H1 (cell line): Measurements from ENCODE around the gene PRPF6. TPM values are rescaled to one million over a fixed set of nuclear protein-coding genes. Genes with fewer than 3 reads are reported as not detected.

ENCODE experiments used
- CTCF ChIA-PET: fragments of 300-600 bp; sonication (Branson Sonifier 250); formaldehyde crosslinking; loops from one replicate; lab custom pipeline; 2021; ENCODE audit not compliant: partially characterized antibody; lab: Charles Lee
- POLR2A ChIA-PET: fragments of 300-600 bp; sonication (Branson Sonifier 250); formaldehyde crosslinking; loops from one replicate; lab custom pipeline; 2021; ENCODE audit warnings: inconsistent platforms; ENCODE audit not compliant: partially characterized antibody; lab: Charles Lee
- DNase-seq, 2 experiments: peaks; one replicate each; pipeline versions ENCODE4 v3.0.0 to v3.0.0-alpha.2; 2010 to 2022; ENCODE audit warnings: low spot score in 2 of 2, low read depth in 1 of 2, mixed read lengths in 1 of 2
- FAIRE-seq: peaks from 2 replicates; lab custom pipeline; 2011; peaks lifted over from hg19 to GRCh38; lab: Jason Lieb, UNC
- H2AFZ ChIP-seq: 2 replicates; pipeline ENCODE4 v1.8.1; 2012; ENCODE audit warnings: low read length, inconsistent platforms
- H2AK5ac ChIP-seq: 2 replicates; pipeline ENCODE4 v1.6.1; 2013; ENCODE audit warnings: low read depth, low read length
- H2BK120ac ChIP-seq: replicated peaks from 2 replicates; pipeline ENCODE3; 2013; ENCODE audit warnings: low read depth, low read length, inconsistent platforms
- H2BK12ac ChIP-seq: 2 replicates; pipeline ENCODE4 v1.6.1; 2013; ENCODE audit warnings: low read depth, low read length
- H2BK15ac ChIP-seq: 2 replicates; pipeline ENCODE4 v1.6.1; 2013; ENCODE audit warnings: low read length
- H2BK20ac ChIP-seq: 2 replicates; pipeline ENCODE4 v1.6.1; 2013; ENCODE audit warnings: low read length
- H2BK5ac ChIP-seq: 2 replicates; pipeline ENCODE4 v1.6.1; 2013; ENCODE audit warnings: low read depth, low read length
- H3K14ac ChIP-seq: 2 replicates; pipeline ENCODE4 v1.6.1; 2013; ENCODE audit warnings: inconsistent platforms; ENCODE audit not compliant: insufficient read length
- H3K18ac ChIP-seq: 2 replicates; pipeline ENCODE4 v1.6.1; 2013; ENCODE audit warnings: low read length; ENCODE audit errors: extremely low read depth
- H3K23ac ChIP-seq: 2 replicates; pipeline ENCODE4 v1.6.1; 2013; ENCODE audit warnings: inconsistent platforms; ENCODE audit not compliant: insufficient read length
- H3K23me2 ChIP-seq: 2 replicates; pipeline ENCODE4 v1.6.1; 2013; ENCODE audit warnings: low read depth, low read length
- H3K27ac ChIP-seq: 2 replicates; pipeline ENCODE4 v1.6.1; 2011; ENCODE audit warnings: low read depth, low read length, inconsistent platforms
- H3K27me3 ChIP-seq, 4 experiments: replicated peaks in 1 of 4; 1 replicate in 1 of 4; 2 replicates in 3 of 4; pipeline versions ENCODE4 v1.6.1 to v1.8.1; 2011 to 2013; ENCODE audit warnings: low read length in 3 of 4, mild to moderate bottlenecking in 3 of 4, inconsistent platforms in 2 of 4, mixed read lengths in 2 of 4, moderate library complexity in 1 of 4; ENCODE audit not compliant: control insufficient read depth in 3 of 4, insufficient read depth in 3 of 4; ENCODE audit errors: extremely low read depth in 1 of 4
- H3K36me3 ChIP-seq, 4 experiments: 2 replicates each; pipeline versions ENCODE4 v1.6.1 to v1.8.1; 2011 to 2013; ENCODE audit warnings: mild to moderate bottlenecking in 4 of 4, low read length in 3 of 4, moderate library complexity in 2 of 4, control low read depth in 1 of 4, inconsistent platforms in 1 of 4; ENCODE audit not compliant: insufficient read depth in 4 of 4, control insufficient read depth in 2 of 4
- H3K4ac ChIP-seq: replicated peaks from 2 replicates; pipeline ENCODE3; 2013; ENCODE audit warnings: low read length, low read depth, mixed read lengths, inconsistent platforms; ENCODE audit not compliant: insufficient read length
- H3K4me1 ChIP-seq, 4 experiments: replicated peaks in 1 of 4; 1 replicate in 1 of 4; 2 replicates in 3 of 4; pipeline versions ENCODE4 v1.6.1 to v1.8.1; 2011 to 2013; ENCODE audit warnings: low read length in 3 of 4, inconsistent platforms in 2 of 4, mixed read lengths in 1 of 4; ENCODE audit not compliant: insufficient read depth in 4 of 4, control insufficient read depth in 3 of 4
- H3K4me2 ChIP-seq, 2 experiments: 2 replicates each; pipeline versions ENCODE4 v1.6.1 to v1.8.1; 2011 to 2013; ENCODE audit warnings: low read depth in 2 of 2, low read length in 2 of 2, control low read depth in 1 of 2, inconsistent platforms in 1 of 2, mild to moderate bottlenecking in 1 of 2; ENCODE audit not compliant: insufficient read depth in 1 of 2
- H3K4me3 ChIP-seq, 4 experiments: fragments of 200-600, 300-600 bp in 1 of 4; sonication (generic), shearing (Covaris generic), sonication (Bioruptor Twin) in 1 of 4; 2 replicates each; pipeline versions ENCODE4 v1.5.1 to v1.8.1; 2011 to 2016; ENCODE audit warnings: low read length in 4 of 4, low read depth in 3 of 4, control low read depth in 2 of 4, inconsistent platforms in 2 of 4, mild to moderate bottlenecking in 2 of 4, mixed read lengths in 1 of 4, moderate library complexity in 1 of 4; ENCODE audit not compliant: insufficient read depth in 2 of 4; ENCODE audit errors: extremely low read depth in 1 of 4
- H3K56ac ChIP-seq: replicated peaks from 2 replicates; pipeline ENCODE3; 2013; ENCODE audit warnings: low read depth, mild to moderate bottlenecking, mixed read lengths, low read length, inconsistent platforms; ENCODE audit not compliant: insufficient read length
- H3K79me1 ChIP-seq: 2 replicates; pipeline ENCODE4 v1.6.1; 2013; ENCODE audit warnings: low read depth, low read length, control low read depth
- H3K79me2 ChIP-seq, 2 experiments: 2 replicates each; pipeline versions ENCODE4 v1.6.1 to v1.8.1; 2012 to 2013; ENCODE audit warnings: low read length in 2 of 2, mild to moderate bottlenecking in 2 of 2, inconsistent platforms in 1 of 2; ENCODE audit not compliant: insufficient read depth in 2 of 2, control insufficient read depth in 1 of 2
- H3K9ac ChIP-seq, 4 experiments: replicated peaks in 1 of 4; 1 replicate in 1 of 4; 2 replicates in 3 of 4; pipeline versions ENCODE4 v1.6.1 to v1.8.1; 2011 to 2013; ENCODE audit warnings: low read depth in 3 of 4, low read length in 3 of 4, control low read depth in 2 of 4, mild to moderate bottlenecking in 2 of 4, moderate library complexity in 2 of 4, inconsistent platforms in 1 of 4; ENCODE audit errors: extremely low read depth in 1 of 4
- H3K9me3 ChIP-seq, 2 experiments: 2 replicates each; pipeline versions ENCODE4 v1.6.1 to v1.8.1; 2012 to 2013; ENCODE audit warnings: mild to moderate bottlenecking in 2 of 2, moderate library complexity in 2 of 2, control low read depth in 1 of 2, inconsistent platforms in 1 of 2, low read depth in 1 of 2, low read length in 1 of 2, mixed read lengths in 1 of 2; ENCODE audit not compliant: insufficient read depth in 2 of 2
- H4K20me1 ChIP-seq, 2 experiments: replicated peaks in 1 of 2; 2 replicates each; pipeline versions ENCODE3 to v1.8.1; 2011 to 2013; ENCODE audit warnings: inconsistent platforms in 2 of 2, low read length in 2 of 2, mild to moderate bottlenecking in 1 of 2; ENCODE audit not compliant: insufficient read depth in 2 of 2, control insufficient read depth in 1 of 2
- H4K5ac ChIP-seq: 2 replicates; pipeline ENCODE4 v1.6.1; 2013; ENCODE audit warnings: low read length, low read depth, mixed read lengths, inconsistent platforms; ENCODE audit not compliant: insufficient read length
- H4K8ac ChIP-seq: 2 replicates; pipeline ENCODE4 v1.8.0; 2013; ENCODE audit warnings: mild to moderate bottlenecking, moderate library complexity, low read length, inconsistent platforms; ENCODE audit not compliant: insufficient read depth; ENCODE audit errors: extremely low read depth
- H4K91ac ChIP-seq: replicated peaks from 2 replicates; pipeline ENCODE3; 2013; ENCODE audit warnings: low read length, mixed read lengths, inconsistent platforms; ENCODE audit not compliant: insufficient read length
- EGR1 ChIP-seq: IDR thresholded peaks from 2 replicates; pipeline ENCODE4 v1.6.1; 2011; ENCODE audit warnings: low read depth, low read length, borderline replicate concordance
- HDAC6 ChIP-seq: IDR thresholded peaks from one replicate; pipeline ENCODE4 v1.7.1; 2012; ENCODE audit warnings: low read depth, mild to moderate bottlenecking, inconsistent platforms, low read length, moderate library complexity
- JUN ChIP-seq: IDR thresholded peaks from 2 replicates; pipeline ENCODE4 v1.6.1; 2011; ENCODE audit warnings: low read depth, mild to moderate bottlenecking, improper control_type of control experiment, low read length
- JUND ChIP-seq: IDR thresholded peaks from 2 replicates; pipeline ENCODE4 v1.6.1; 2011; ENCODE audit warnings: mild to moderate bottlenecking, improper control_type of control experiment, low read length
- KDM1A ChIP-seq: fragments of 200-600, 300-600 bp; sonication (generic); IDR thresholded peaks from 2 replicates; pipeline ENCODE4 v1.7.1; 2016; ENCODE audit warnings: mild to moderate bottlenecking, low read length, borderline replicate concordance
- MAFK ChIP-seq: IDR thresholded peaks from 2 replicates; pipeline ENCODE4 v1.6.1; 2012; ENCODE audit warnings: low read depth, mild to moderate bottlenecking, improper control_type of control experiment, low read length
- RAD21 ChIP-seq, 2 experiments: IDR thresholded peaks in 1 of 2; conservative IDR thresholded peaks in 1 of 2; 2 replicates each; pipeline ENCODE4 v1.6.1; 2011; ENCODE audit warnings: low read depth in 2 of 2, low read length in 2 of 2, improper control_type of control experiment in 1 of 2, inconsistent platforms in 1 of 2, mild to moderate bottlenecking in 1 of 2, moderate library complexity in 1 of 2
- SIN3A ChIP-seq, 2 experiments: IDR thresholded peaks in 1 of 2; conservative IDR thresholded peaks in 1 of 2; 2 replicates each; pipeline ENCODE4 v1.6.1; 2011 to 2012; ENCODE audit warnings: low read length in 2 of 2, improper control_type of control experiment in 1 of 2, low read depth in 1 of 2, mild to moderate bottlenecking in 1 of 2
- SIRT6 ChIP-seq: IDR thresholded peaks from one replicate; pipeline ENCODE4 v1.7.1; 2012; ENCODE audit warnings: low read length, inconsistent platforms
- SP4 ChIP-seq: IDR thresholded peaks from 2 replicates; pipeline ENCODE4 v1.6.1; 2012; ENCODE audit warnings: low read length, inconsistent platforms
- WGBS, 2 experiments: shearing (Covaris generic) in 1 of 2; methylation state at CpG; one replicate each; pipeline versions ENCODE4 v1.1.6 to v1.1.7; 2013 to 2015; ENCODE audit warnings: low lambda C conversion rate in 2 of 2, mixed read lengths in 2 of 2, inconsistent platforms in 1 of 2, low coverage in 1 of 2, missing lambda C conversion rate in 1 of 2; ENCODE audit not compliant: insufficient replicate concordance in 2 of 2, insufficient coverage in 1 of 2, insufficient read length in 1 of 2; ENCODE audit errors: extremely low coverage in 1 of 2, missing lambda C conversion rate in 1 of 2; 5-methylcytosine and 5-hydroxymethylcytosine counted together
- polyA plus RNA-seq, 7 experiments: library from polyadenylated mRNA; depleted of rRNA in 3 of 7; stranded (reverse) in 5 of 7; unstranded in 2 of 7; fragments of >200 nt in 5 of 7; fragments of 200-250 nt in 2 of 7; gene quantifications; 1 replicate in 5 of 7; 2 replicates in 1 of 7; 4 replicates in 1 of 7; pipeline versions ENCODE4 v1.2.1 to v1.2.3, GENCODE V29; 2011 to 2013; ENCODE audit warnings: missing spikeins in 2 of 7, mixed read lengths in 2 of 7
- total RNA-seq: library from RNA; stranded (reverse); fragmentation: NEBNext Ultra II Directional; extraction: Animal tissue kit (Norgen Biotek cat#: 25700); gene quantifications from 2 replicates; pipeline ENCODE4 v1.2.1, GENCODE V29; 2021
- TF ChIP-seq, protein P1 (sequence below): IDR thresholded peaks from 2 replicates; pipeline ENCODE4 v1.6.1; 2011; ENCODE audit warnings: low read length, improper control_type of control experiment

PRPF6 gene
- total and polyA plus RNA-seq, 2 of the 8 experiments (the other 6 are each of a cell fraction or from before 2014, with no cell fraction given), result 27.9 to 76.9 TPM

DNA sequence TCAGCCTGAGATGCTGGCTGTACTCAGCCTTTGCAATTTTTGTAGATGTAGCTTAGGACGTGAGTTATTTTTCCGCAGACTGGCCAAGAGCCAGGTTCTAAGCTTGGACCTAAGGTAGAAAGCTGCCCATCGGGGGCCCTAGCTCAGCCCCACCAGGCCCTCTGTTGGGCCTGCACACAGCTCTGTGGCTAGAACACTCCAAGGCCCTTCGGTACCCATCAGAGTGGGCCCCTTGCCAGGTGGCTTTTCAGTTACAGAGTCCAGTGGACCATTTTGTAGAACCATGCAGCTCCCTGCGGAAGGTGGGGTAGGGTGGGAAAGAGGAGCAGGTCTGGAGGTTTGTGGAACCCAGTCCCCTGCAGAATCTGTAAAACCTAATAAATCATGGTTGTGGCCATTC is 47.3 kb upstream of the PRPF6 start:
- Histone ChIP-seq H3K9ac (no peak overlapping the region), H2BK15ac (no peak overlapping the region), H3K23me2 (peaks cover 2% of the 10 kb centered on the region; the same call in 1 of the 2 replicates), H3K4me3 (no peak overlapping the region), H3K79me2 (no peaks in the 10 kb centered on the region), H3K27ac (no peak overlapping the region), H2BK120ac (no peak overlapping the region), H4K5ac (no peak overlapping the region)
- no peak for FAIRE-seq
- DNase-seq, result no peak
- TF ChIP-seq SIRT6, result no peak
- TF ChIP-seq JUND, result no peak
- TF ChIP-seq JUN, result no peak
- TF ChIP-seq SIN3A (conservative IDR thresholded peaks at IDR 0.05 in 1 of 2, IDR thresholded peaks at IDR 0.05 in 1 of 2; ENCODE audit: low read depth in 1 of 2, low read length in 2 of 2), result no peak
- TF ChIP-seq SP4, result no peak
- no peak for TF ChIP-seq HDAC6
- no peak for TF ChIP-seq EGR1
- TF ChIP-seq RAD21 (IDR thresholded peaks at IDR 0.05 in 1 of 2, conservative IDR thresholded peaks at IDR 0.05 in 1 of 2; ENCODE audit: low read depth in 2 of 2, low read length in 2 of 2), result no peak
- no peak for TF ChIP-seq MAFK
- TF ChIP-seq KDM1A, result no peak
- TF ChIP-seq, protein P1, sequence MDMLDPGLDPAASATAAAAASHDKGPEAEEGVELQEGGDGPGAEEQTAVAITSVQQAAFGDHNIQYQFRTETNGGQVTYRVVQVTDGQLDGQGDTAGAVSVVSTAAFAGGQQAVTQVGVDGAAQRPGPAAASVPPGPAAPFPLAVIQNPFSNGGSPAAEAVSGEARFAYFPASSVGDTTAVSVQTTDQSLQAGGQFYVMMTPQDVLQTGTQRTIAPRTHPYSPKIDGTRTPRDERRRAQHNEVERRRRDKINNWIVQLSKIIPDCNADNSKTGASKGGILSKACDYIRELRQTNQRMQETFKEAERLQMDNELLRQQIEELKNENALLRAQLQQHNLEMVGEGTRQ, result no peak
- TF ChIP-seq, all 59 proteins: peak for 0
- Histone ChIP-seq H3K23ac (no peak overlapping the region), H3K4me2 (no peak overlapping the region), H3K36me3 (peaks cover 2 to 20% (median 13%) of the 10 kb centered on the region in 4 experiments; a peak in 6 of 8 replicates), H3K18ac (no peak overlapping the region), H3K4ac (no peak overlapping the region), H2BK12ac (no peak overlapping the region), H3K79me1 (0 out of 2 replicates have a peak, but pooled peaks cover 2% of the 10 kb centered on the region), H2BK20ac (no peak overlapping the region), H4K91ac (no peak overlapping the region), H4K8ac (no peak overlapping the region; the same call in 1 of the 2 replicates), H2AK5ac (no peak overlapping the region), H3K9me3 (no peaks in the 10 kb centered on the region), H3K27me3 (no peaks in the 10 kb centered on the region), H2AFZ (no peak overlapping the region), H3K14ac (no peak overlapping the region), H2BK5ac (no peak overlapping the region), H3K4me1 (peaks cover 0 to under 1% (median 0%) of the 10 kb centered on the region in 4 experiments; a peak in 2 of 7 replicates), H4K20me1 (peaks cover 6 to 16% of the 10 kb centered on the region in 2 experiments), H3K56ac (no peak overlapping the region)
- ChIA-PET CTCF (interaction anchor here (0.7 to 7.7 kb wide), 16 partner anchors 8 to 999 kb away, joined by 3 to 58 read pairs (median 5); partner anchors contain the start of genes PRPF6 and SAMD10), POLR2A (interaction anchor here (1.3 to 1.4 kb wide), 2 partner anchors 26 to 69 kb away, joined by 3 to 7 read pairs; partner anchors contain the start of gene TPD52L2)
- 94% methylated on average over 5 of the region's 5 CpGs; no CpG with 5 or more reads in 1 of the 2 experiments for WGBS, 2 experiments
